ENCODE data around the gene PROM2.

Gene PROM2

DNA sequence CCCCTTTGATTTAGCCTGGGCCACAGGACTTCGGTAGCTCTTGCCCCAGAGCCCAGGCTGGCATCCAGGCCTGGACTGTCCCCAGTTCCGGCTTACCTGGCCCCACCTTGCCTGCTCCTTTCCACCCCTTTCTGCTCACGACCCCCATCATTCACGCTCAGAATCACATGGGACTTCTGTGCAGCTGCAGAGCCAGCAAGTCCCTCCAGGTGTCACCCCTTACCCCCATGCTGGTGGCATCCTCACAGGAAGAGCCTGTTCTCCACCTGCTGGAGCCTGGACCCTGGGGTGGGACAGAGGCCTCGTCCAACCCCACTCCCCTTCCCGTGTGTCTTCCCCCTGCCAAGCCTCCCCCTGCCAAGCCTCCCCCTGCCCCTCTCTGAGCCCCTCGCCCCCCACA is 15.0 kb downstream of the PROM2 start:
- no peak for DNase-seq

DNA sequence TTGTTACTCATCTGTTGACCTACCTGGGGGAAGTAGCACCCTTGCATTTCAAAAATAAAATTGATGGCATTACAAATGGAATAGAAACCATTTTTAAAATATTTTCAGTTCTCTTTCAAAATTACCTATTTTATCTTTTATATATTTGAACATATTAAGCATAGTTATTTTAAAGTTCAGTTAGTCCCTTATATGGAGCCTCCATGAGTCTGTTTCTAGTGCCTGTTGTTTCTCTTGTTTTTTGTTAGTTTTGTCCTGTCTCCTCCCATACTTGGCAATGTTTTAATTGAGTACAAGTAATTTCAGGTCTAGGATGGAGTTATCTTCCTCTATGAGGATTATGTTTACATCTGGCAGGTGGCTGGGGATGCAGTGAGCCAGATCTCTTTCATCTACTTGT is 17.0 kb downstream of the PROM2 start:
- DNase-seq, result no peak

DNA sequence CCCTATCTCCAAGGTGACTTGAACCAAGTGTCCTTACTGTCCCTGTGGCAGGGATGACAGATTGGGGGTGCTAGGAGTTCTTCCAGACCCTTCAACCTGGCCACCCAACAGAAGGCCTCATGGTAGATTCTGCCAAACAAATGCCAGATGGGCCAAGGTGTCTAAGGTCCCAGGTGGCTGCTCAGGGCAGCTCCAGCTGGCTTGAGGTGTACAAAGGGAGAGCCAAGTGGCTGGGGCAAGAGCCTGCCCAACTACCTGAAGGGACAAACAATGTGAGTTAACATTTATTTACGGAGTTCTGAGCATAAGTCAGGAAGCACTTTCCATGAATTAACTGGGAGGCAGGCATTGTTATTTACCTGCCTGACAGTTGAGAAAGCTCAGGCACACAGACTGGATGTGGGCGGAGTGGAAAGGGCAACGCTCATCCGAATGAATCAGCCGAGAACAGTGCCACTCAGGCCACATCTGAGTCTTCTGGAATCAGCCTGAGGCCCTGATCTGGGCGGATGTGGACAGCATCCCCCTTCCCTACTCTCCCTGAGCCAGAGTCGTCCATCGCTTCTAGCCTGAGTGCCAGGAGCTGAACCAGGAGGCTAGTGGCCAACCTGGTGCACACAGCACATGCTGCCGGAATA is 18.5 kb downstream of the PROM2 start:
- no peak for DNase-seq

DNA sequence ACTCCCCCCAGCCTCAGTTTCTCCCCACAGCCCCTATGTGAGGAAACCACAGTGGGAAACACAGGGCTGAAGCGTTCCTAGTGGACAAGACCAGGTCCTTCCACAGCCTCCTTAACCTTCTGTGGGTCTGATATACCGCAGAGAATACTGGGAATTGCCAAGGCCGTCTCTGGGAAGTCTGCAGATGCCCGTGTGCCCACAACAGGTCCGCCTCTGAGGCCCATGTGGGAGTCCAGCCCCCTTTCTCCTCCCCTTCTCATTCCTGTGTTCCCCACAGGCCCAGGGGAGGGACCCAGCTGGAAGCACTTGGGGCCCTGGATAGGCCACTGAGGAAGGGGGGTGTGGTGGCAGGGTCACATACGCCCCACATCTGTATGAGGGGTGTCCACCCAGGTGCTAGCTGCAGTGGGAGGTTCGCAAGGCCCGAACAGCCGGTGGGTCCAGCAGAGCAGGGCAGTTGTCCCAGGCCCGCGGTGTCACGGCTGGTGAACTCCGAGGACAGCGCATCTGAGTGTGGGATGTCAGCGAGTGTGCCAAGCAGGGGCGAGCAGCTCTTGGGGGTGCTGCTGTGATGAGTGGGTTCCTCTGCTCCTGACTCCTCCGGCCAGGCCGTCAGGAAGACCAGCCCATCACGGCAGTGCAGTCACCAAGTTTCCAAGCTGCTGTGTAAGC is 20.5 kb downstream of the PROM2 start:
- no peak for DNase-seq

DNA sequence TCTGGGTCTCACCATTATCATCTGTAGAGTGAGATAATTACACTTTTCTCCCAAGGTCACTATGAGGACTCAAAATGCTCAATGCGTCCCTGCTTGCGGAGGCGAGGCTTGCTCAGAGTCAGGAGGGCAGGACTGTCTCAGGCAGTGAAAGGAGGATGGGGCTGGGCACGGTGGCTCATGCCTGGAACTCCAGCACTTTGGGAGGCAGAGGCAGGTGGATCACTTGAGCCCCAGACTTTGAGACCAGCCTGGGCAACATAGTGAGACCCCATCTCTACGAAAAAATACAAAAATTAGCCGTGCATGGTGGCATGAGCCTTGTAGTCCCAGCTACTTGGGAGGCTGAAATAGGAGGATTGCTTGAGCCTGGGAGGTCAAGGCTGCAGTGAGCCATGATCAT is 21.1 kb downstream of the PROM2 start:
- no peak for DNase-seq

- DNase-seq, result no peak
Observed at GRCh38 chr2:95296011-95296410, 21.8 kb downstream of the PROM2 start.

- DNase-seq, result no peak
Observed at GRCh38 chr2:95296880-95297487, 22.7 kb downstream of the PROM2 start, which contains the start of gene KCNIP3. KCNIP3 (plus strand) TSS chr2:95297347; CDS start chr2:95297439, 92 bp downstream.

- DNase-seq, result no peak
Observed at GRCh38 chr2:95297639-95298395, 23.6 kb downstream of the PROM2 start.

- no peak for DNase-seq
Observed at GRCh38 chr2:95298486-95299111, 24.4 kb downstream of the PROM2 start.

DNA sequence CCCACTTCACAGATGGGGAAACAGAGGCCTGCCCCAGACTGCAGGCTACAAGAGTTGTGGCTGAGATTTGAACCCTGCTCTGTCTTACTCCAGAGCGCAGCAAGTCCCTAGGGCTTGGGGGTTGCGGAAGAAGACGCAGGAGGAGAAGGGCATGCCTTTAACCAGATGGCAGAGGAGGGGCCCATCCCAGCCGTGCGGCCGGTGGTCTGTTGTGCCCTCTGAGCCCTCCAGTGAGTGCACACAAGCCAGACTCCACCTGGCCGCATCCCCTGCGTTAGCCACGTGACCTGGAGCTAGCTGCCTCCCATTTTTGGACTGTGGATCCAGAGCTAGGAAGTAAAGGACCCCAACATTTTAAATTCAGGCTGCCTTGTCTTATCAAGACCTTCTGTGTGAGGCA is 25.7 kb downstream of the PROM2 start:
- DNase-seq, result no peak

DNA sequence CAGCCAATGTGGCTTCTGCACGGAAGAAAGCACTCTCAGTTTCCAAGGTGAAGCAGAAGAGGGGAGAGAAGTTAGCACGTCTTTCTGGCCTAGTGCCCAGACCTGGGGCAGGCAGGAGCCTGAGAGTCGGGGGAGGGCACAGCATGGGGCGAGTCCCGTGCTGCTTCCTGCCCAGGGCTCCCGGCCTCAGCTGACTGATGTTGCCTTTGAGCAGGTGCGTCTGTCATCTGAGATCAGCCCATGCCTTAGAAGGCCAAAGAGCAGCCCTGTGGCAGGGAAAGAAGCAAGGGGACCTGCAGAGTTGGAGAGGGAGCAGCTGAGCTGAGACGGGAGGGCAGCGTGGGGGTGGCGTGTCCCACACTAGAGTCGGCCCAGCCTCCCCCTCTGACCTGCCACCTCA is 26.2 kb downstream of the PROM2 start:
- no peak for DNase-seq

GRCh38 chr2:95301186-95301585 is 26.9 kb downstream of the PROM2 start:
- DNase-seq, result no peak

DNA sequence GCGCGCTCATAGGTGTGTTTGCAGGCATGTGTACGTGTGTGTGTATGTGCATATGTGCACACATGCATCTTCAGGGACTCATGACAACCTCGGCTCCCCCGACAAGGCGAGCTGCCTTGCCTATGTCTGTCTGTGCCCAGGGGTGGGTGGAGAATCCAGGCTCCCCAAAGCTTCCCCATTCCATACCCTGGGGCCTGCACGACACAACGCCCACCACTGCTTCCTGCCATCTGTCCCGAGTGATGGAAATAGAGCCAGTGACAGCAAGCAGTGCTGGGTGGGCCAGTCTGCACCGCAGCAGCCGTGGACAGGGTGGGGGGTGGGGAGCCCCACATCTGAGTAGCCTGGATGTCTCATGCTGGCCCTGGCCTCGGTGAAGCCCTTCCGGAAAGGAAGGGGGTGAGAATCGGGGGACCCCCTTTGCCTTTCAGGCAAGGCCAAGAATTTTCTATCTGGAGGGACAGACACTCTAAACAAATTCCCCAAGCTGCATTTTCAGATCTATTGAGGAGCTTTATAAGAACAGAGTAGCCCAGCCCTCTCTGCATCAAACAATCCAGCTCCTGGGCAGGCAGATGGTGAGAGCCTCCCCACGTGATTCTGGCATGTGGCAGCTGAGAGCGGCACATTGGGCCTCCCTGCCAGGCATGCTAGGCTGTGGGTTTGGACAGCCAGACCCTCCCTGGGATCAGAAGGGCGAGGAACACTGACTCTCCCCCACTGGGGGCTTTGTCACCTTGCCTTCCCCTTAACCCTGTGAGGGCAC is 27.8 kb downstream of the PROM2 start:
- DNase-seq, result no peak

GRCh38 chr2:95303191-95303919 is 29.1 kb downstream of the PROM2 start:
- no peak for DNase-seq

DNA sequence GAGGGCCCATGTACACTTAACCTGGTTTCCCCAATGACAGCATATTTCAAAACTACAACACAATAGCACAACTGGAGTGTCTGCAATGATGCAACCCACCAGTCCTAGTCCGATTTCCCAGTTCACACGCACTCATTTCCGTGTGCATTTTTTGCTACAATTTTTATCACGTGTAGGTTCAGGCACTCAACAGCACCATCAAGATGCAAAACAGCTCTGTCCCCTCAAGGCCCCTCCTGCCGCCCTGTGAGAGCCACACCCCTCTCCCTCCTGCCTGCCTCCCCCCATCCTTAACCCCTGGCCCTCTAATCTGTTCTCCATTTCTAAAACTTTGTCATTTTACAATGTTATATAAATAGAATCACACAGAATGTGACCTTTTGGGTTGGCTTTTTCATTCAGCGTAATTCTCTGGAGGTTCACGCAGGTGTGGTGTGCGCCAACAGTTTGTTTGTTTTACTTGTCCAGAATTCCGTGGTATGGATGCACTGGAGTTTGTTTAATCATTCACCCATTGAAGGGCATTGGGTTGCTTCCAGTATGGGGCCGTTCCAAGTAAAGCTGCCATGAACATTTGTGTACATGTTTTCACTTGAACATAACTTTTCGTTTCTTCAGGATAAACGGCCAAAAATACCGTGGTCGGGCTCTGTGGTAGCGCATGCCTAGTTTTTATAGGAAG is 31.3 kb downstream of the PROM2 start:
- no peak for DNase-seq

GRCh38 chr2:95306336-95306895 is 32.2 kb downstream of the PROM2 start:
- no peak for DNase-seq

- DNase-seq, result no peak
Observed at GRCh38 chr2:95307036-95307435, 32.8 kb downstream of the PROM2 start.

DNA sequence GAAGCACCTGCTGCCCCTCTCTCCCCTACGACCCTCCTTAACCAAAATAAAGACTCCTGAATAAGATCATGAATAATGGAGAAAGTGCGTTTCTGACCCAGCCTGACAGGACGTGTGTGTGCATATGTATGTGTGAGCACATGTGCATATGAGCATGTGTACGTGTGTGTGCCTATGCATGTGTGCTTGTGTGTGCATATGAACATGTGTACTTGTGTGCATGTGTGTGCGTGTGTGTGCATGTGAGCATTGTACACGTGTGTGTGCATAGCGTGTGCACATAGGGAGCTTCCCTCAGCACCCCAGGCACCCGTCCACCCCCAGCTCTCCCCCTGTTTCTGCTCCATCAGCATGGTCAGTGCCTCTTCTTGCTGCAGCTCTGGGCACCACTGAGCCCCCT is 33.6 kb downstream of the PROM2 start:
- DNase-seq, result no peak

DNA sequence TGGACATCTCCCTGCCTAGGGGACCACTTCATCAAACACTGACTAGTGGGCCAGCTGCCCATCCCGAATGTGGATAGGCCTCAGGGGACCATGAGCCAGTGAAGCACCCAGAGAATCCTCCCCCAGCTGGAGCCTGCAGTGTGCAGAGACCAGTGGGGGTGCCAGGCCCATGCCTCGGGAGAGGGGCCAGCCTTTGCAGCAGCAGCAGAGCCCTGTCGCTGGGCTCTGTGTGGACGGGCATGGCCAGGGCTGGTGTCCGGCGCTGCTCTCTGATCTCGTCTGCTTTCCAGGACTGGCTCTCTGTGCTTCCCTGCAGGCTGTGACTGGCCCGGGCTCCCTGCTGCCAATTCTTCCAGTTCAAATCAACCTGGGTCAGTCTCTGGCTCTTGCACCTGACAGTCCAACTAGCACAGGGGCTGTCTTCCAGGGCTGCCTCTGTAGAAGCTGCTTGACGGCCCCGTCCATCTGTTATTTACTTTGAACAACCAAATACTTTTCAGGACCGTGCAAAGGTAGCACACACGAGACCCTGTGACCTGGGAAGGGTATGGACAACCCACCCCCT is 34.3 kb downstream of the PROM2 start:
- DNase-seq, result no peak

- DNase-seq, result no peak
Observed at GRCh38 chr2:95309599-95309998, 35.4 kb downstream of the PROM2 start.

All from MV-4-11 (cell line).